ENCODE results near the gene ETAA1. TPM values are rescaled to one million over a fixed set of nuclear protein-coding genes. Genes with fewer than 3 reads are reported as not detected.
A peak's percentile ranks its signal among the peaks of the same experiment; 100 is the strongest.

The ETAA1 gene
- total RNA-seq, 1 donor from 2014 or later = 3.7 TPM

GRCh38 chr2:67416136-67416535 lies 19.0 kb downstream of the ETAA1 start:
- DNase-seq (no peak), ATAC-seq (ENCODE audit: poor library complexity) (no peak)
- intact Hi-C loops (cut with DNase I) = no loop called here

- intact Hi-C loops (cut with DNase I) = no loop called here
- DNase-seq (no peak), ATAC-seq (ENCODE audit: poor library complexity) (no peak)
Measured at GRCh38 chr2:67423489-67423888, 26.4 kb downstream of the ETAA1 start.

GRCh38 chr2:67436221-67436620 lies 39.1 kb downstream of the ETAA1 start:
- intact Hi-C loops (cut with DNase I) = no loop called here
- DNase-seq (no peak), ATAC-seq (ENCODE audit: poor library complexity) (no peak)

- DNase-seq (no peak), ATAC-seq (ENCODE audit: poor library complexity) (no peak)
- intact Hi-C loops (cut with DNase I) = no loop called here
Measured at GRCh38 chr2:67437114-67437513, 40.0 kb downstream of the ETAA1 start.

- intact Hi-C loops (cut with DNase I) = no loop called here
- DNase-seq (no peak), ATAC-seq (ENCODE audit: poor library complexity) (no peak)
Measured at GRCh38 chr2:67438337-67438736, 41.2 kb downstream of the ETAA1 start.

GRCh38 chr2:67445652-67446268 lies 48.6 kb downstream of the ETAA1 start:
- no peak for DNase-seq
- no peak for ATAC-seq (ENCODE audit: poor library complexity)
- intact Hi-C loops (cut with DNase I) = no loop called here

GRCh38 chr2:67446491-67446911 lies 49.4 kb downstream of the ETAA1 start:
- ATAC-seq (ENCODE audit: poor library complexity) (peak; percentile 53), DNase-seq (no peak)
- intact Hi-C loops (cut with DNase I) = no loop called here

- intact Hi-C loops (cut with DNase I) = no loop called here
- DNase-seq (no peak), ATAC-seq (ENCODE audit: poor library complexity) (peak; percentile 73)
Measured at GRCh38 chr2:67448648-67449047, 51.5 kb downstream of the ETAA1 start.

GRCh38 chr2:67451086-67451832 lies 54.1 kb downstream of the ETAA1 start:
- DNase-seq = no peak
- no peak for ATAC-seq (ENCODE audit: poor library complexity)
- intact Hi-C loops (cut with DNase I) = no loop called here

GRCh38 chr2:67453310-67453709 lies 56.2 kb downstream of the ETAA1 start:
- no peak for DNase-seq
- no peak for ATAC-seq (ENCODE audit: poor library complexity)
- intact Hi-C loops (cut with DNase I) = no loop called here

- ATAC-seq (ENCODE audit: poor library complexity) = no peak
- no peak for DNase-seq
- intact Hi-C loops (cut with DNase I) = no loop called here
Measured at GRCh38 chr2:67455219-67456142, 58.3 kb downstream of the ETAA1 start.

- no peak for DNase-seq
- no peak for ATAC-seq (ENCODE audit: poor library complexity)
- intact Hi-C loops (cut with DNase I) = no loop called here
Measured at GRCh38 chr2:67456428-67456827, 59.3 kb downstream of the ETAA1 start.

- intact Hi-C loops (cut with DNase I) = no loop called here
- DNase-seq (no peak), ATAC-seq (ENCODE audit: poor library complexity) (no peak)
Measured at GRCh38 chr2:67457699-67458098, 60.6 kb downstream of the ETAA1 start.

- no peak for ATAC-seq (ENCODE audit: poor library complexity)
- no peak for DNase-seq
- intact Hi-C loops (cut with DNase I) = no loop called here
Measured at GRCh38 chr2:67459761-67460160, 62.6 kb downstream of the ETAA1 start.

Measured in Right ventricle myocardium superior (tissue), 1 donor.